Neural cell (in vitro differentiated cells): ENCODE measurements around the gene UBXN10.

ENCODE experiments used
- SMC3 ChIP-seq: fragments of 450-650 bp; conservative IDR thresholded peaks from 2 replicates; pipeline ENCODE4 v1.6.1; 2014; ENCODE audit warnings: antibody characterized with exemption, mild to moderate bottlenecking, moderate library complexity; ENCODE audit not compliant: poor library complexity
- TF ChIP-seq, protein P1 (sequence below): fragments of 450-650 bp; IDR thresholded peaks from 2 replicates; pipeline ENCODE4 v1.5.1; 2014; ENCODE audit warnings: antibody characterized with exemption, mild to moderate bottlenecking, moderate library complexity; ENCODE audit not compliant: poor library complexity, severe bottlenecking

DNA sequence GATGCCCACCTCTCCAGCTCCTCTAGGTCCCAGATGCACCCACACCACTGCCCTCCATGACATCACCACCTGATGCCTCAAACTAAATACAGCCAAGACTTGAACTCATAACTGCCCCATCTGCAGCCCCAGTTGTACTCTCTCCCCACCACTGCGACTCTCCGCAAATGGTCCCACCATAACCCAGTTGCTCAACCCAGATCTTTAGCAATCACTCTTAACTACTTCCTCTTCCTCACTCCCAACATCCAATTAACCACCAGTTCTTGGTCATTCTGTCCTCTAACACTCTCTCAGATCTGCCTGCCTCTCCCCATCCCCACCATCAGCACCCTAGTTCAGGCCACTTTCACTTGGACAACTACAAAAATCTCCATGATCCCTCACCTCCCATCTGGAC is 37.2 kb downstream of the UBXN10 start:
- TF ChIP-seq, protein P1, sequence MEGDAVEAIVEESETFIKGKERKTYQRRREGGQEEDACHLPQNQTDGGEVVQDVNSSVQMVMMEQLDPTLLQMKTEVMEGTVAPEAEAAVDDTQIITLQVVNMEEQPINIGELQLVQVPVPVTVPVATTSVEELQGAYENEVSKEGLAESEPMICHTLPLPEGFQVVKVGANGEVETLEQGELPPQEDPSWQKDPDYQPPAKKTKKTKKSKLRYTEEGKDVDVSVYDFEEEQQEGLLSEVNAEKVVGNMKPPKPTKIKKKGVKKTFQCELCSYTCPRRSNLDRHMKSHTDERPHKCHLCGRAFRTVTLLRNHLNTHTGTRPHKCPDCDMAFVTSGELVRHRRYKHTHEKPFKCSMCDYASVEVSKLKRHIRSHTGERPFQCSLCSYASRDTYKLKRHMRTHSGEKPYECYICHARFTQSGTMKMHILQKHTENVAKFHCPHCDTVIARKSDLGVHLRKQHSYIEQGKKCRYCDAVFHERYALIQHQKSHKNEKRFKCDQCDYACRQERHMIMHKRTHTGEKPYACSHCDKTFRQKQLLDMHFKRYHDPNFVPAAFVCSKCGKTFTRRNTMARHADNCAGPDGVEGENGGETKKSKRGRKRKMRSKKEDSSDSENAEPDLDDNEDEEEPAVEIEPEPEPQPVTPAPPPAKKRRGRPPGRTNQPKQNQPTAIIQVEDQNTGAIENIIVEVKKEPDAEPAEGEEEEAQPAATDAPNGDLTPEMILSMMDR: no peak
- no peak for TF ChIP-seq SMC3
